Endodermal cell (in vitro differentiated cells): ENCODE measurements around the gene PWWP2B. TPM values are rescaled to one million over a fixed set of nuclear protein-coding genes. Genes with fewer than 3 reads are reported as not detected.
A peak's percentile ranks its signal among the peaks of the same experiment; 100 is the strongest.

Experiments
- DNase-seq: peaks from one replicate; pipeline ENCODE4 v3.0.0-alpha.2; 2017
- H3K27ac ChIP-seq: 2 replicates; pipeline ENCODE4 v1.5.1; 2013; ENCODE audit warnings: mild to moderate bottlenecking, low read depth, low read length, moderate library complexity
- H3K27me3 ChIP-seq: 2 replicates; pipeline ENCODE4 v1.6.1; 2013; ENCODE audit warnings: mild to moderate bottlenecking, low read length, moderate library complexity; ENCODE audit not compliant: insufficient read depth, control insufficient read depth, poor library complexity, severe bottlenecking
- H3K36me3 ChIP-seq: 2 replicates; pipeline ENCODE4 v1.7.0; 2013; ENCODE audit warnings: mild to moderate bottlenecking, low read length, moderate library complexity; ENCODE audit not compliant: control insufficient read depth, insufficient read depth
- H3K4me1 ChIP-seq: one replicate; pipeline ENCODE4 v1.7.0; 2013; ENCODE audit warnings: low read length; ENCODE audit not compliant: control insufficient read depth, insufficient read depth
- H3K4me3 ChIP-seq: 2 replicates; pipeline ENCODE4 v1.5.1; 2013; ENCODE audit warnings: mild to moderate bottlenecking, low read length, moderate library complexity
- H3K9ac ChIP-seq: 2 replicates; pipeline ENCODE4 v1.6.1; 2013; ENCODE audit warnings: mild to moderate bottlenecking, low read length, moderate library complexity; ENCODE audit not compliant: poor library complexity, severe bottlenecking; ENCODE audit errors: extremely low read depth
- H3K9me3 ChIP-seq: 2 replicates; pipeline ENCODE4 v1.6.1; 2013; ENCODE audit warnings: mild to moderate bottlenecking, low read length, moderate library complexity; ENCODE audit not compliant: control insufficient read depth
- H3K27ac Mint-ChIP-seq: 2 replicates; pipeline ENCODE4 v1.8.0; 2020; ENCODE audit warnings: mixed read lengths
- H3K27me3 Mint-ChIP-seq: 2 replicates; pipeline ENCODE4 v1.8.0; 2021; ENCODE audit warnings: mild to moderate bottlenecking, mixed read lengths; ENCODE audit not compliant: insufficient read depth
- H3K36me3 Mint-ChIP-seq: 2 replicates; pipeline ENCODE4 v1.8.0; 2020; ENCODE audit warnings: low read depth, mixed read lengths
- H3K4me1 Mint-ChIP-seq: 2 replicates; pipeline ENCODE4 v1.8.0; 2020; ENCODE audit warnings: mixed read lengths
- H3K4me3 Mint-ChIP-seq: 2 replicates; pipeline ENCODE4 v1.8.0; 2020; ENCODE audit warnings: mild to moderate bottlenecking, moderate library complexity, mixed read lengths
- H3K9me3 Mint-ChIP-seq: 2 replicates; pipeline ENCODE4 v1.8.0; 2020; ENCODE audit warnings: mild to moderate bottlenecking, mixed read lengths
- CTCF ChIP-seq: fragments of 200-600 bp; sonication (generic); conservative IDR thresholded peaks from 2 replicates; pipeline ENCODE4 v1.5.0; 2021; ENCODE audit warnings: antibody characterized with exemption, mild to moderate bottlenecking
- WGBS, 2 experiments: methylation state at CpG; one replicate each; pipeline versions ENCODE4 v1.1.5 to v1.1.7; 2013; ENCODE audit warnings: missing lambda C conversion rate in 2 of 2, mixed read lengths in 1 of 2; ENCODE audit not compliant: insufficient coverage in 1 of 2, insufficient read length in 1 of 2; 5-methylcytosine and 5-hydroxymethylcytosine counted together
- total RNA-seq, 2 donors: library from RNA; stranded (reverse); fragmentation: NEBNext Ultra II Directional in 1 of 2; extraction: Animal tissue kit (Norgen Biotek cat#: 25700) in 1 of 2; gene quantifications; 2 replicates in 1 of 2; 3 replicates in 1 of 2; pipeline ENCODE4 v1.2.1, GENCODE V29; 2021

PWWP2B gene
- total RNA-seq, 2 donors from 2014 or later: 11.4 to 13.9 TPM

GRCh38 chr10:132398566-132398991 lies 1.6 kb downstream of the PWWP2B start:
- H3K27ac Mint-ChIP-seq: no peak overlapping the region
- H3K27me3 Mint-ChIP-seq: peaks cover 2% of the 10 kb centered on the region
- H3K4me3 Mint-ChIP-seq: peak overlapping the region; percentile 68

GRCh38 chr10:132399117-132400035 lies 2.4 kb downstream of the PWWP2B start:
- Mint-ChIP-seq H3K9me3 (no peaks in the 10 kb centered on the region), H3K4me1 (peaks cover 6% of the 10 kb centered on the region), H3K4me3 (no peak overlapping the region), H3K27ac (no peak overlapping the region), H3K36me3 (no peaks in the 10 kb centered on the region), H3K27me3 (peaks cover 2% of the 10 kb centered on the region)
- peaks cover 3% of the 10 kb centered on the region for H3K4me1 ChIP-seq
- H3K9ac ChIP-seq: no peak overlapping the region
- 90% methylated on average over 21 to 27 of the region's 27 CpGs for WGBS, 2 experiments
- H3K9me3 ChIP-seq: no peaks in the 10 kb centered on the region
- no peak for TF ChIP-seq CTCF
- H3K27ac ChIP-seq: no peak overlapping the region
- no peaks in the 10 kb centered on the region for H3K27me3 ChIP-seq
- H3K36me3 ChIP-seq: no peaks in the 10 kb centered on the region
- DNase-seq: no peak
- no peak overlapping the region for H3K4me3 ChIP-seq

More at GRCh38 chr10:132398566-132398991, 1.6 kb downstream of the PWWP2B start:
- Histone ChIP-seq H3K9ac (no peak overlapping the region), H3K36me3 (no peaks in the 10 kb centered on the region), H3K27ac (no peak overlapping the region), H3K4me1 (peaks cover 3% of the 10 kb centered on the region), H3K4me3 (no peak overlapping the region), H3K27me3 (no peaks in the 10 kb centered on the region), H3K9me3 (no peaks in the 10 kb centered on the region)
- H3K4me1 Mint-ChIP-seq: peaks cover 6% of the 10 kb centered on the region
- no peak for DNase-seq
- H3K36me3 Mint-ChIP-seq: no peaks in the 10 kb centered on the region
- H3K9me3 Mint-ChIP-seq: no peaks in the 10 kb centered on the region
- no peak for TF ChIP-seq CTCF
- 91 to 92% methylated on average over 10 to 13 of the region's 13 CpGs for WGBS, 2 experiments

- H3K27ac Mint-ChIP-seq: no peak overlapping the region
- H3K4me1 ChIP-seq: peaks cover 3% of the 10 kb centered on the region
- H3K27ac ChIP-seq: no peak overlapping the region
- H3K36me3 Mint-ChIP-seq: no peaks in the 10 kb centered on the region
- peak; percentile 33 for TF ChIP-seq CTCF
- 91 to 94% methylated on average over 3 to 9 of the region's 9 CpGs for WGBS, 2 experiments
- peaks cover 2% of the 10 kb centered on the region for H3K27me3 Mint-ChIP-seq
- H3K27me3 ChIP-seq: no peaks in the 10 kb centered on the region
- no peak overlapping the region for H3K4me3 ChIP-seq
- H3K9me3 ChIP-seq: no peaks in the 10 kb centered on the region
- no peaks in the 10 kb centered on the region for H3K9me3 Mint-ChIP-seq
- no peak overlapping the region for H3K9ac ChIP-seq
- DNase-seq: no peak
- H3K4me3 Mint-ChIP-seq: no peak overlapping the region
- H3K4me1 Mint-ChIP-seq: peaks cover 6% of the 10 kb centered on the region
- no peaks in the 10 kb centered on the region for H3K36me3 ChIP-seq
Observed at GRCh38 chr10:132400041-132400546, 3.1 kb downstream of the PWWP2B start.
